ENCODE measurements around the gene ELAC2.
"Not testable (repeated sequence)": the region's sequence is repeated elsewhere in the genome, so short reads cannot be mapped to it uniquely, and the experiment has no call there.

Gene ELAC2

GRCh38 chr17:12990041-12990808 lies 27.6 kb downstream of the ELAC2 start:
- DNase-seq (ENCODE audit: low read depth) = no peak

GRCh38 chr17:12987120-12987519 lies 30.7 kb downstream of the ELAC2 start:
- DNase-seq (ENCODE audit: low read depth) = no peak

GRCh38 chr17:12985431-12986293 lies 32.2 kb downstream of the ELAC2 start:
- DNase-seq (ENCODE audit: low read depth) = no peak

GRCh38 chr17:12983991-12984884 lies 33.6 kb downstream of the ELAC2 start:
- no peak for DNase-seq (ENCODE audit: low read depth)

GRCh38 chr17:12982224-12982623 lies 35.6 kb downstream of the ELAC2 start:
- DNase-seq (ENCODE audit: low read depth) = no peak

- DNase-seq (ENCODE audit: low read depth) = no peak
These were observed 37.9 kb downstream of the ELAC2 start for GRCh38 chr17:12979826-12980500.

- no peak for DNase-seq (ENCODE audit: low read depth)
These were observed 38.6 kb downstream of the ELAC2 start for GRCh38 chr17:12979246-12979645.

- DNase-seq (ENCODE audit: low read depth) = not testable (repeated sequence)
These were observed 39.0 kb downstream of the ELAC2 start for GRCh38 chr17:12978787-12979186.

- DNase-seq (ENCODE audit: low read depth) = no peak
These were observed 40.6 kb downstream of the ELAC2 start for GRCh38 chr17:12977008-12977751.

GRCh38 chr17:12974005-12974531 lies 43.8 kb downstream of the ELAC2 start:
- no peak for DNase-seq (ENCODE audit: low read depth)

GRCh38 chr17:12973496-12974004 lies 44.3 kb downstream of the ELAC2 start:
- no peak for DNase-seq (ENCODE audit: low read depth)

- no peak for DNase-seq (ENCODE audit: low read depth)
These were observed 49.9 kb downstream of the ELAC2 start for GRCh38 chr17:12967962-12968361.

- DNase-seq (ENCODE audit: low read depth) = no peak
These were observed 51.4 kb downstream of the ELAC2 start for GRCh38 chr17:12966413-12966812.

- no peak for DNase-seq (ENCODE audit: low read depth)
These were observed 51.8 kb downstream of the ELAC2 start for GRCh38 chr17:12965988-12966387.

GRCh38 chr17:12964840-12965239 lies 53.0 kb downstream of the ELAC2 start:
- no peak for DNase-seq (ENCODE audit: low read depth)

- no peak for DNase-seq (ENCODE audit: low read depth)
These were observed 53.7 kb downstream of the ELAC2 start for GRCh38 chr17:12964162-12964561.

GRCh38 chr17:12963505-12963904 lies 54.3 kb downstream of the ELAC2 start:
- no peak for DNase-seq (ENCODE audit: low read depth)

GRCh38 chr17:12961655-12962054 lies 56.2 kb downstream of the ELAC2 start:
- DNase-seq (ENCODE audit: low read depth) = no peak

GRCh38 chr17:12959441-12959840 lies 58.4 kb downstream of the ELAC2 start:
- DNase-seq (ENCODE audit: low read depth) = no peak

- no peak for DNase-seq (ENCODE audit: low read depth)
These were observed 59.0 kb downstream of the ELAC2 start for GRCh38 chr17:12958786-12959185.
